HEK293 (cell line): ENCODE measurements around the gene METTL26.

Experiments
- GLIS1 ChIP-seq: fragments of 450-650 bp; formaldehyde crosslinking; IDR thresholded peaks from 2 replicates; pipeline ENCODE4 v1.5.1; 2016; ENCODE audit warnings: missing biosample characterization, missing genetic modification characterization
- HOXA7 ChIP-seq: sonication (generic); formaldehyde crosslinking; IDR thresholded peaks from 2 replicates; pipeline ENCODE4 v1.8.1; 2022; ENCODE audit warnings: missing genetic modification reagents, borderline replicate concordance
- HOXD13 ChIP-seq: sonication (generic); formaldehyde crosslinking; IDR thresholded peaks from 2 replicates; pipeline ENCODE4 v1.8.0; 2022; ENCODE audit warnings: missing genetic modification reagents, borderline replicate concordance
- KLF7 ChIP-seq: fragments of 450-650 bp; formaldehyde crosslinking; IDR thresholded peaks from 2 replicates; pipeline ENCODE4 v1.5.1; 2016; ENCODE audit warnings: missing biosample characterization, missing genetic modification characterization, borderline replicate concordance
- OSR2 ChIP-seq: fragments of 450-650 bp; formaldehyde crosslinking; IDR thresholded peaks from 2 replicates; pipeline ENCODE4 v1.5.1; 2016; ENCODE audit warnings: missing biosample characterization, missing genetic modification characterization
- PRDM1 ChIP-seq: fragments of 450-650 bp; formaldehyde crosslinking; IDR thresholded peaks from 2 replicates; pipeline ENCODE4; 2016; ENCODE audit warnings: missing biosample characterization, missing genetic modification characterization
- SP3 ChIP-seq: fragments of 450-650 bp; formaldehyde crosslinking; IDR thresholded peaks from 2 replicates; pipeline ENCODE4 v1.5.1; 2016; ENCODE audit warnings: missing biosample characterization, missing genetic modification characterization
- TRIM28 ChIP-seq: IDR thresholded peaks from 2 replicates; pipeline ENCODE4 v1.6.1; 2011; ENCODE audit warnings: low read length, control low read depth, borderline replicate concordance
- YY2 ChIP-seq: fragments of 450-650 bp; formaldehyde crosslinking; IDR thresholded peaks from 2 replicates; pipeline ENCODE4 v1.5.1; 2016; ENCODE audit warnings: missing biosample characterization, missing genetic modification characterization
- ZBTB7A ChIP-seq: fragments of 450-650 bp; formaldehyde crosslinking; IDR thresholded peaks from 2 replicates; pipeline ENCODE4 v1.5.1; 2016; ENCODE audit warnings: low read depth, missing biosample characterization, missing genetic modification characterization
- ZNF112 ChIP-seq: fragments of 450-650 bp; formaldehyde crosslinking; IDR thresholded peaks from 2 replicates; pipeline ENCODE4 v1.5.0; 2017; ENCODE audit warnings: missing biosample characterization, missing genetic modification characterization
- ZNF121 ChIP-seq: fragments of 450-650 bp; formaldehyde crosslinking; IDR thresholded peaks from 2 replicates; pipeline ENCODE4 v1.5.1; 2016; ENCODE audit warnings: missing biosample characterization, missing genetic modification characterization
- ZNF132 ChIP-seq: fragments of 450-650 bp; formaldehyde crosslinking; IDR thresholded peaks from 2 replicates; pipeline ENCODE4 v1.5.1; 2017; ENCODE audit warnings: missing biosample characterization, missing genetic modification characterization, borderline replicate concordance
- ZNF138 ChIP-seq: fragments of 450-650 bp; formaldehyde crosslinking; IDR thresholded peaks from 2 replicates; pipeline ENCODE4 v1.5.1; 2016; ENCODE audit warnings: missing biosample characterization, missing genetic modification characterization, borderline replicate concordance
- ZNF174 ChIP-seq: fragments of 450-650 bp; formaldehyde crosslinking; IDR thresholded peaks from 2 replicates; pipeline ENCODE4 v1.5.0; 2017; ENCODE audit warnings: missing biosample characterization, mild to moderate bottlenecking, missing genetic modification characterization
- ZNF175 ChIP-seq: fragments of 450-650 bp; formaldehyde crosslinking; IDR thresholded peaks from 2 replicates; pipeline ENCODE4 v1.5.1; 2016; ENCODE audit warnings: missing biosample characterization, missing genetic modification characterization
- ZNF184 ChIP-seq: fragments of 450-650 bp; IDR thresholded peaks from 2 replicates; pipeline ENCODE4 v1.5.1; 2018; ENCODE audit warnings: missing biosample characterization, mild to moderate bottlenecking, missing genetic modification characterization
- ZNF221 ChIP-seq: fragments of 450-650 bp; formaldehyde crosslinking; IDR thresholded peaks from 2 replicates; pipeline ENCODE4 v1.5.1; 2017; ENCODE audit warnings: missing biosample characterization, missing genetic modification characterization, borderline replicate concordance
- ZNF248 ChIP-seq: fragments of 450-650 bp; formaldehyde crosslinking; IDR thresholded peaks from 2 replicates; pipeline ENCODE4 v1.5.1; 2017; ENCODE audit warnings: missing biosample characterization, missing genetic modification characterization
- ZNF354C ChIP-seq: fragments of 450-650 bp; formaldehyde crosslinking; IDR thresholded peaks from 2 replicates; pipeline ENCODE4 v1.5.1; 2016; ENCODE audit warnings: missing biosample characterization, missing genetic modification characterization, low read depth, borderline replicate concordance
- ZNF426 ChIP-seq: fragments of 450-650 bp; formaldehyde crosslinking; IDR thresholded peaks from 2 replicates; pipeline ENCODE4 v1.5.1; 2017; ENCODE audit warnings: missing biosample characterization, missing genetic modification characterization, mild to moderate bottlenecking, inconsistent platforms, moderate library complexity
- ZNF473 ChIP-seq: fragments of 450-650 bp; formaldehyde crosslinking; IDR thresholded peaks from 2 replicates; pipeline ENCODE4 v1.5.1; 2017; ENCODE audit warnings: missing biosample characterization, missing genetic modification characterization
- ZNF514 ChIP-seq: fragments of 450-650 bp; formaldehyde crosslinking; IDR thresholded peaks from 2 replicates; pipeline ENCODE4 v1.5.1; 2016; ENCODE audit warnings: missing biosample characterization, missing genetic modification characterization
- ZNF544 ChIP-seq: fragments of 450-650 bp; formaldehyde crosslinking; IDR thresholded peaks from 2 replicates; pipeline ENCODE4 v1.5.0; 2017; ENCODE audit warnings: missing biosample characterization, missing genetic modification characterization
- ZNF560 ChIP-seq: fragments of 450-650 bp; formaldehyde crosslinking; IDR thresholded peaks from 2 replicates; pipeline ENCODE4 v1.5.1; 2017; ENCODE audit warnings: missing biosample characterization, missing genetic modification characterization, borderline replicate concordance
- ZNF624 ChIP-seq: fragments of 450-650 bp; formaldehyde crosslinking; IDR thresholded peaks from 2 replicates; pipeline ENCODE4 v1.5.1; 2017; ENCODE audit warnings: missing biosample characterization, missing genetic modification characterization
- ZNF660 ChIP-seq: fragments of 450-650 bp; IDR thresholded peaks from 2 replicates; pipeline ENCODE4 v1.5.1; 2018; ENCODE audit warnings: missing biosample characterization, mild to moderate bottlenecking, missing genetic modification characterization
- ZNF664 ChIP-seq: fragments of 450-650 bp; formaldehyde crosslinking; IDR thresholded peaks from 2 replicates; pipeline ENCODE4 v1.5.1; 2016; ENCODE audit warnings: missing biosample characterization, missing genetic modification characterization
- ZNF704 ChIP-seq: fragments of 450-650 bp; formaldehyde crosslinking; IDR thresholded peaks from 2 replicates; pipeline ENCODE4 v1.5.1; 2016; ENCODE audit warnings: missing biosample characterization, missing genetic modification characterization
- ZNF76 ChIP-seq: fragments of 450-650 bp; formaldehyde crosslinking; IDR thresholded peaks from 2 replicates; pipeline ENCODE4; 2016; ENCODE audit warnings: low read depth, missing biosample characterization, missing genetic modification characterization, borderline replicate concordance
- ZNF776 ChIP-seq: fragments of 450-650 bp; formaldehyde crosslinking; IDR thresholded peaks from 2 replicates; pipeline ENCODE4 v1.5.0; 2017; ENCODE audit warnings: missing biosample characterization, missing genetic modification characterization, borderline replicate concordance
- ZNF792 ChIP-seq: fragments of 450-650 bp; formaldehyde crosslinking; IDR thresholded peaks from 2 replicates; pipeline ENCODE4 v1.5.1; 2016; ENCODE audit warnings: missing biosample characterization, missing genetic modification characterization
- ZNF830 ChIP-seq: fragments of 450-650 bp; IDR thresholded peaks from 2 replicates; pipeline ENCODE4 v1.5.0; 2018; ENCODE audit warnings: missing biosample characterization, missing genetic modification characterization, low read depth, mild to moderate bottlenecking, moderate library complexity
- ZSCAN30 ChIP-seq: fragments of 450-650 bp; IDR thresholded peaks from 2 replicates; pipeline ENCODE4 v1.5.1; 2018; ENCODE audit warnings: missing biosample characterization, mild to moderate bottlenecking, missing genetic modification characterization, moderate library complexity
- TF ChIP-seq, protein P1 (sequence below): fragments of 450-650 bp; formaldehyde crosslinking; IDR thresholded peaks from 2 replicates; pipeline ENCODE4; 2016; ENCODE audit warnings: missing biosample characterization, missing genetic modification characterization
- TF ChIP-seq, protein P2 (sequence below): fragments of 450-650 bp; formaldehyde crosslinking; conservative IDR thresholded peaks from 2 replicates; pipeline ENCODE4 v1.5.1; 2016; ENCODE audit warnings: low read depth, missing biosample characterization, missing genetic modification characterization

The METTL26 gene

DNA sequence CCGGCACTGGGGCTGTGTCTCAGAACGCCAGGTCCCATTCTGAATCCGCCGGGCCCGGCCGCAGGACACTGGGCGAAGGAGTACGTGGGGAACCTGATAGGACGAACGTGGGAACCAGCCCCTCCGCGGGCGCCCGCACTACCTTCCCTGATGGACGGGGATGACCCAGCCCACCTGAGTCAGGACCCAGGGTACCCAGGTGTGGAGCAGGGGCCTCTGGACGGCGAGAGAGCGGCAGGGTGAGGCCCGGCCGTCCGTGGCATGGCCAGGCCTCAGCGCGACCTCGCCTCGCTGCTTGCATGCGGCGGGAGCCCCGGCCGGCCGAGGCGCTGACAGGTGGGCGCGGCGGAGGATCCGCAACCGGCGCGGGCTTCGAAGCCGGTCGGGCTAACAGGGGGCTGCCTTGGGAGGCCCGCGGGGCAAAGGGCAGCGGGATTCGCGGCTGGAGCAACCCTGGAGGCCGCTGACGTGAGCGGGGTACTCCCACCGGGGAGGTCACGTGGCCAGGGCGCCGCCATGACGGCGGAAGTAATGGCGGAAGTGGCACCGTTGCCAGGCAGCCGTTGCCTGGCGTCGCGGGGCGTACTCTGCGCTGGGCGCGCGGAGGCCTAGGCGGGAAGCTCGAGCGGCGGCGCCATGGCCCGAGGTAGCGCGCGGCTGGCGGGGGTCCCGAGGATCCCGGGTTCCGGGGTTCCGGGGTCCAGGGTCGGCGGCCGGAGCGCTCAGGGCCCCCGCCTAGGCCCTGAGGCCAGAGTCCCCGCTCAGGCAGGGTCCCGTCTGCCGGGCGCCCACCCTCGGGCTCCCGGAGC is 12.9 kb upstream of the METTL26 start, which contains the start of gene WDR90 (continued):
- TF ChIP-seq ZNF830 (tag by site-specific recombination) = no peak
- TF ChIP-seq ZNF248 (tag by site-specific recombination) = no peak
- TF ChIP-seq ZNF544 (tag by site-specific recombination) = no peak
- TF ChIP-seq ZNF514 (tag by site-specific recombination) = no peak
- no peak for TF ChIP-seq ZNF664 (tag by site-specific recombination)
- TF ChIP-seq ZNF704 (tag by site-specific recombination) = no peak
- TF ChIP-seq ZSCAN30 = peak; percentile 17; the same call in 1 of the 2 replicates
- no peak for TF ChIP-seq ZNF473 (tag by site-specific recombination)
- TF ChIP-seq HOXA7 (CRISPR knock-in tag) = no peak
- no peak for TF ChIP-seq HOXD13 (CRISPR knock-in tag)
- peak; percentile 23; the same call in 1 of the 2 replicates for TF ChIP-seq ZBTB7A
- TF ChIP-seq, protein P1, sequence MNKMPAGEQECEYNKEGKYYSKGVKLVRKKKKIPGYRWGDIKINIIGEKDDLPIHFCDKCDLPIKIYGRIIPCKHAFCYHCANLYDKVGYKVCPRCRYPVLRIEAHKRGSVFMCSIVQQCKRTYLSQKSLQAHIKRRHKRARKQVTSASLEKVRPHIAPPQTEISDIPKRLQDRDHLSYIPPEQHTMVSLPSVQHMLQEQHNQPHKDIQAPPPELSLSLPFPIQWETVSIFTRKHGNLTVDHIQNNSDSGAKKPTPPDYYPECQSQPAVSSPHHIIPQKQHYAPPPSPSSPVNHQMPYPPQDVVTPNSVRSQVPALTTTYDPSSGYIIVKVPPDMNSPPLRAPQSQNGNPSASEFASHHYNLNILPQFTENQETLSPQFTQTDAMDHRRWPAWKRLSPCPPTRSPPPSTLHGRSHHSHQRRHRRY (tag by site-specific recombination) = no peak
- TF ChIP-seq ZNF112 = no peak
- no peak for TF ChIP-seq PRDM1
- no peak for TF ChIP-seq ZNF624 (tag by site-specific recombination)
- TF ChIP-seq ZNF121 (tag by site-specific recombination) = 0 out of 2 replicates have a peak, but pooled peaks have one; percentile 12
- no peak for TF ChIP-seq ZNF426 (tag by site-specific recombination)
- TF ChIP-seq ZNF660 (tag by site-specific recombination) = 0 out of 2 replicates have a peak, but pooled peaks have one; percentile 35
- TF ChIP-seq ZNF76 = peak; percentile 74; the same call in 1 of the 2 replicates
- no peak for TF ChIP-seq ZNF184
- TF ChIP-seq GLIS1 (tag by site-specific recombination) = peak; percentile 97
- peak; percentile 22; the same call in 1 of the 2 replicates for TF ChIP-seq OSR2 (tag by site-specific recombination)
- TF ChIP-seq ZNF354C (tag by site-specific recombination) = no peak
- TF ChIP-seq ZNF132 (tag by site-specific recombination) = no peak
- TF ChIP-seq SP3 = peak; percentile 76
- TF ChIP-seq ZNF174 (tag by site-specific recombination) = no peak
- TF ChIP-seq ZNF792 = no peak
- TF ChIP-seq ZNF560 (tag by site-specific recombination) = no peak
- 0 out of 2 replicates have a peak, but pooled peaks have one; percentile 56 for TF ChIP-seq KLF7 (tag by site-specific recombination)
- TF ChIP-seq YY2 (tag by site-specific recombination) = peak; percentile 97
- no peak for TF ChIP-seq ZNF221 (tag by site-specific recombination)
- TF ChIP-seq, protein P2, sequence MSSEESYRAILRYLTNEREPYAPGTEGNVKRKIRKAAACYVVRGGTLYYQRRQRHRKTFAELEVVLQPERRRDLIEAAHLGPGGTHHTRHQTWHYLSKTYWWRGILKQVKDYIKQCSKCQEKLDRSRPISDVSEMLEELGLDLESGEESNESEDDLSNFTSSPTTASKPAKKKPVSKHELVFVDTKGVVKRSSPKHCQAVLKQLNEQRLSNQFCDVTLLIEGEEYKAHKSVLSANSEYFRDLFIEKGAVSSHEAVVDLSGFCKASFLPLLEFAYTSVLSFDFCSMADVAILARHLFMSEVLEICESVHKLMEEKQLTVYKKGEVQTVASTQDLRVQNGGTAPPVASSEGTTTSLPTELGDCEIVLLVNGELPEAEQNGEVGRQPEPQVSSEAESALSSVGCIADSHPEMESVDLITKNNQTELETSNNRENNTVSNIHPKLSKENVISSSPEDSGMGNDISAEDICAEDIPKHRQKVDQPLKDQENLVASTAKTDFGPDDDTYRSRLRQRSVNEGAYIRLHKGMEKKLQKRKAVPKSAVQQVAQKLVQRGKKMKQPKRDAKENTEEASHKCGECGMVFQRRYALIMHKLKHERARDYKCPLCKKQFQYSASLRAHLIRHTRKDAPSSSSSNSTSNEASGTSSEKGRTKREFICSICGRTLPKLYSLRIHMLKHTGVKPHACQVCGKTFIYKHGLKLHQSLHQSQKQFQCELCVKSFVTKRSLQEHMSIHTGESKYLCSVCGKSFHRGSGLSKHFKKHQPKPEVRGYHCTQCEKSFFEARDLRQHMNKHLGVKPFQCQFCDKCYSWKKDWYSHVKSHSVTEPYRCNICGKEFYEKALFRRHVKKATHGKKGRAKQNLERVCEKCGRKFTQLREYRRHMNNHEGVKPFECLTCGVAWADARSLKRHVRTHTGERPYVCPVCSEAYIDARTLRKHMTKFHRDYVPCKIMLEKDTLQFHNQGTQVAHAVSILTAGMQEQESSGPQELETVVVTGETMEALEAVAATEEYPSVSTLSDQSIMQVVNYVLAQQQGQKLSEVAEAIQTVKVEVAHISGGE = peak; percentile 66
- TF ChIP-seq ZNF138 (tag by site-specific recombination) = no peak
- TF ChIP-seq TRIM28 = no peak; the same call in 1 of the 2 replicates
- no peak for TF ChIP-seq ZNF776
- TF ChIP-seq ZNF175 (tag by site-specific recombination) = no peak
